ENCODE results near the gene CALML5.

Gene CALML5

DNA sequence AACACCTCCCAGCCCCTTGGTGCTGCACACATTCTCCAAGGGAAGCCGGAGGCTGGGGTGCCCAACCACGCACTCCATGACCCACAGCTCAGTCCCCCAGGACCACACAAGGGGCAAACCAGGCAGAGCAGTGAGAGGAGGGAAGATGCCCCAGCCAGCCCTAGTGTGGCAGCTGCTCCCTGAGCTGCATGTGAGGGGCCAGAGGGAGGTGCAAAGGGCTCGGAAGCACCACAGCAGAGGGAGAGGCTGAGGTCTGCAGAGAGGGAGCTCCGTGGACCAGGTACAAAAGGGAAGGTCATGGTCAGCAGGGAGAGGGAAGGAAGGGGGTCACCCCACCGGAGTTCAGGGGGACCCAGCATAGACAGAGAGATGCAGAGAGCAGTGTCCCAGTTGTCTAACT lies 1.5 kb upstream of the CALML5 start:
- no peak for ATAC-seq
- no peak for DNase-seq

DNA sequence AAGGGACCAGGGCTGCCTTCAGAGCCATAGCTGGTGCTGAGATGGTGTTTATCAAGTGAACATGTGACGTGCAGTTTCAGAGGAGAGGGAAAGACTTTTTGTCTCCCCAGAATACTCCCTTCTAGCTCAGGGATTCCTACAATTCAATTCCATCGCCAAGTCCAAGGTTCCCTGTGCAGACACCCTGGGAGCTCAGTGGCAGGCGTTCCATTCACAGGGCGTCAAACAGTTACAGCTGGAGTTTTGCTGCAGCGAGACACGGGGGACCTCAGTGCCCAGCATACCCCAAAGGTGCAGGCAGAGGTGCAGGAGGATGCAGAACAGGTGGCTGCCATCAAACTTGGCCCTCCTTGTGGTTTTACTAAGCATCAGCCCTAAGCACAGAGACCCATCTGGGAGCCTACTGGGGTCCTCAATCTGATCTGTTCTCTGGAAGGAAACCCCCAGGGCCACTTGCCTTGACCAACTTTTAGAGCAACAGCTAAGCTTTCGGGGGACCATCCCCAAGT lies 846 bp upstream of the CALML5 start:
- DNase-seq (no peak), ATAC-seq (no peak)

- ATAC-seq (no peak), DNase-seq (no peak)
Measured at GRCh38 chr10:5498791-5499492, 428 bp downstream of the CALML5 start.

GRCh38 chr10:5497948-5498730 lies 1.2 kb downstream of the CALML5 start:
- ATAC-seq, result no peak
- no peak for DNase-seq

DNA sequence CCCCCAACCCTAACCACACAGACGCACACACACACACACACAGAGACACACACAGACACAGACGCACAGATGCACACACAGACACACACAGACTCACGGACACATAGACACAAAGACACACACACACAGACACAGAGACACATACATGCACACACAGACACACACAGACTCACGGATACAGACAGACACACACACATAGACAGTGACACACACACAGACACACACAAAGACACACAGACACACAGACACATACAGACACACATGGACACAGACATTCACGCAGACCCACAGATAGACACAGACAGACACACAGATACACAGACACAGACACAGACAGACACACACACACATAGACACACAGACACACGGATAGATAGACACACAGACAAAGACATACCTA lies 2.1 kb downstream of the CALML5 start:
- DNase-seq (no peak), ATAC-seq (no peak)

- ATAC-seq, result no peak
- no peak for DNase-seq
Measured at GRCh38 chr10:5496261-5497250, 2.8 kb downstream of the CALML5 start.

- ATAC-seq (no peak), DNase-seq (no peak)
Measured at GRCh38 chr10:5494611-5495010, 4.8 kb downstream of the CALML5 start.

DNA sequence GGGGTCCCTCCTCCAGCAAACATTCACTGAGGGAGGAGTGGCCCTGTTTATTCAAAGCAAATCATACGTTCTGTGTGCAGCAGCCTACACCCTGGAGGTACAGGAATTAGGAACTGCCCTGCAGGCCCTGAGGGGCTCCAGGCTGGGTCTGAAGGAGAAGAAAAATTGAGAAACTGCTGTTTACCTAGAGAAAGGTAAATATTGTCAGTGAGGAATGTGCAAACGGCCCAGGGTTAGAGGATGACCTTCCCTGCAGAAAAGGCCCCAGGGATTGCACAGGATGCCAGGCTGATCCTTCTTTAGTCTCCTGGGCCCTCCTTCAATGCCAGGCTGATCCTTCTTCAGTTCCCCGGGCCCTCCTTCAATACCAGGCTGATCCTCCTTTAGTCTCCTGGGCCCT lies 5.7 kb downstream of the CALML5 start:
- no peak for DNase-seq
- ATAC-seq, result no peak

GRCh38 chr10:5492929-5493576 lies 6.3 kb downstream of the CALML5 start:
- DNase-seq, result no peak
- no peak for ATAC-seq

DNA sequence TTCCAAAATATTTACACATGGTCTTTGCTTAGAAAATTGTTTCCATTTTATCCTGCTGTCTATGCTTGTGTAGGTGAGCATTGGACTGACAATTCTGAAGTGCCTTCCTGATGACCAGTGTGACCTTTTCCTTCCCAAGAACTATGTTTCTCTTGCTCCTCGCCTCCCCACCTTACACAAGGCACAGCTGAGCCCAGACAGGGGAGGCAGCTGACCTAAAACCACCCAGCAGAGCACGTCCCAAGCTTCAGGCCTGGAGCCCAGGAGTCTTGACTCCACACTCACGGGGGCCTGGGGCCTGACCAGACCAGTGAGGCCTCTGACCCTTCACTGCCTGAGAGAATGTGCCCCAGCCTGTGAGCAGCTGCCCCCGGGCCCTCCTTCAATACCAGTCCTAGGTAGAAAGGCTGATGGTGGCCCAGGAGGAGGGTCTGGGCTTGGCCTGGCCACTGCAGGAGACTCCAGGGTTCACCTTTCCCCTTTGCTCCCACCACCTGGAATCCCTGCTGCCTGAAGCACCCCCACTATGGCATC lies 7.0 kb downstream of the CALML5 start:
- DNase-seq, result no peak
- no peak for ATAC-seq

- DNase-seq (no peak), ATAC-seq (no peak)
Measured at GRCh38 chr10:5491477-5491876, 7.9 kb downstream of the CALML5 start.

DNA sequence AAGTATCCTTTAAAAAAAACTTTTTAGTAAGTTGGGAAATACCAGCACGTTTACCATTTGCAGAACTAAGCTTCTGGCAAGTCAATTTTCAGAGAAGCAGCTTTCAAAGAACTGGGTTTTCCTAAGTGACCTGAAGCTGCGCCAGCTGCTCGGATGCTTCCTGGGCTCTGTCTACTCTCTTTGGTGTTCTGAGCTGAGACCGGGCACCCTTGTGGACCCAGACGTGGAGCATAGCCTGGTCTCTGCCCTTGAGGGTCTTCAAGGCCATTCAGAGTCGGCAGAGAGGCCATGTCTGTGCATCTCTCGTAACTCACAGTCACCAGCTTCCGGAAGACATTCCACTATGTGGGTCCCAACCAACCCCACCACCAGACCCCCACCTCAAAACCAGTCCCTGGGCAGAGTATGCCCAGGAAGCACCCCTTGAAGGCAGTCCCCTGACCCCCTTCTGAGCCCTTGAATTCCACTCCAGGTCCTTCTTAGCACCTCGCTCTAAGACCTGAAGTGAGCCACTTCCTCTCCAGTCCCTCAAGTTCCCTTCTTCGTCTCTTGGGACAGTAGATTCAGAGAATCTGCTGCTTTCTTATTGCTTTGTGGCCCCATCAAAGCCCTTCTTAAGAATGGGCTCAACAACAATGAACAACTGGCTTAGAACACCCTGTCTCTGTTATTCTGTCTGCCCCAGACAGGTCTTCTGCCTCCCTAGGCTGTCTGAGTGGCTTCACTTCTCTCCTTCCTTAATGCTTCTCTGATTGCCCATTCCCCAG lies 8.5 kb downstream of the CALML5 start:
- ATAC-seq, result no peak

DNA sequence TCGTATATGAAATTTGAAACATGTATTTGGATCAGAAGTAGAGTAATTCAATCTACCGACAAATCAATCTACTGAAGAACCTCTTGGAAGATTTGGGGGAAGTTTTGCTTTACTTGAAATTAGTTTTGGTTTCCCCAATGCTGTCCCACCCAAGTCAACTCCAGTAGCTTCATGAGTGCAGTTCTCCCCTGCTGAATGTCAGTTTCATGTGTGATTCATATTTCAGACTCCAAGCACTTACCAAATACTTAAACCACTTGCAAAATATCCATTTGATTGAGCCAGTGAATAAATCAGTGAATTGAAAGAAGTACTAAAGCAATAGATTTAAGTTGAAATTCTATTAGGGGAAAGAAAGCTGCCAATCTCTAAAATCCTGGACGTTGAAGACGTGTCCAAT lies 9.3 kb downstream of the CALML5 start:
- ATAC-seq, result peak; percentile 38
- no peak for DNase-seq

More for the DNA sequence above, 8.5 kb downstream of the CALML5 start:
- DNase-seq, result no peak

DNA sequence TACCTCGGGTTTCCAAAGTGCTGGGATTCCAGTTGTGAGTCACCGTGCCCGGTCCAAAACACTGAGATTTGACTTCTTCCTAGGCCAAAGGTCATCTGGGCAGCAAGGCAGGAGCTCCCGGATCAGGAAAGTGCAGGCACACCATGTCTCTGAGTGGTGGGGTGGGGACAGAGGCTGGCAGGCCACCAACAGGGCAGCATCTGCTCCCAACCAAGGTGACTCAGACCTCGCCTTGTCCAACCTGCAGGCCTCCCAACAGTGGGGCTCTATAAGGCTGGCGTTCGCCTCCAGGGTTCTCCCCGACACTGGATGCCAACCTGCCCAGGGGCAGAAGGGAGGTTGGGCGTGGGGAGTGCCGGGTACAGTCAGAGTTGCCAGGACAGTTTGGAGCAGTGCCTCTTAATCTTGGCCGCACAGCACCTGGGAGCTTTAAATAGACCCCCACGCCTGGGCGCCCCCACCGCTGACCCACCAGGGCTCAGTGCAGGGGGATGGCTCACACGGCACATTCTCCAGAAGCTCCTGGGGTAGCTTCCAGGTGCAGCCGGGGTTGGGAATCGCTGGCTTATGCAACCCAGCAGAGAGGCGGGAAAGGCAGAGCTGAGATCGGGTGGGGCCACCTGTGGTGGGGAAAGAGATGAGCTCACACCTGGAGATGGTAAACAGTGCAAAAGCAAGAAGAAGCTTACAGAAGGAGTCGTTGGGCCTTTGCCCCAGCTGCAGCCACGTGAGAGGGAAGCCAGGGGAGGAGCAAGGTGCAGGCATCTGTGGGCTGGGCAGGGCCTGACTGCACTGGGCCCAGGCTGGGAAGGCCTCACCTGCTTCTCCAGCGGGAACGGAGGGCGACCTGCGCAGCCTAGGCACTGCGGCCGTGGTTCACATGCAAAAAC lies 10.9 kb downstream of the CALML5 start:
- no peak for ATAC-seq

DNA sequence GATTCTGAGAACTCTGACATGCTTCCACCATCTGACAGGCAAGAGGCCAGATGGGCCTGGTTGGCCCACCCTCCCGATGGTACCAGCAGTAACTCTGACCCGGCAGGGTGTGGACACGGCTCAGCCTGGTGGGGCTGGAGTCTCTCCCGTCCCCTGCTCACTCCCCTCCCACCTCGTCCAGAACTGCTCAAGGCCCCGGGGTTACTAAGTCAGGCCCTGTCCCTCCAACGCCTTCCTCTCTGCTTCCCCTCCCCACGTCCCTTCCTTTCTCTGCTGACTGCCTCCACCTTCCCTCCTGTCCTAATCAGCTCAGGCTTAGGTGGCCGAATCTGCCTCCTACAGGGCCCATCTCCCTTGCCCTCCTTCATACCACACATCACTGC lies 12.5 kb downstream of the CALML5 start:
- ATAC-seq (no peak), DNase-seq (no peak)

More for the DNA sequence above, 10.9 kb downstream of the CALML5 start:
- DNase-seq, result no peak

DNA sequence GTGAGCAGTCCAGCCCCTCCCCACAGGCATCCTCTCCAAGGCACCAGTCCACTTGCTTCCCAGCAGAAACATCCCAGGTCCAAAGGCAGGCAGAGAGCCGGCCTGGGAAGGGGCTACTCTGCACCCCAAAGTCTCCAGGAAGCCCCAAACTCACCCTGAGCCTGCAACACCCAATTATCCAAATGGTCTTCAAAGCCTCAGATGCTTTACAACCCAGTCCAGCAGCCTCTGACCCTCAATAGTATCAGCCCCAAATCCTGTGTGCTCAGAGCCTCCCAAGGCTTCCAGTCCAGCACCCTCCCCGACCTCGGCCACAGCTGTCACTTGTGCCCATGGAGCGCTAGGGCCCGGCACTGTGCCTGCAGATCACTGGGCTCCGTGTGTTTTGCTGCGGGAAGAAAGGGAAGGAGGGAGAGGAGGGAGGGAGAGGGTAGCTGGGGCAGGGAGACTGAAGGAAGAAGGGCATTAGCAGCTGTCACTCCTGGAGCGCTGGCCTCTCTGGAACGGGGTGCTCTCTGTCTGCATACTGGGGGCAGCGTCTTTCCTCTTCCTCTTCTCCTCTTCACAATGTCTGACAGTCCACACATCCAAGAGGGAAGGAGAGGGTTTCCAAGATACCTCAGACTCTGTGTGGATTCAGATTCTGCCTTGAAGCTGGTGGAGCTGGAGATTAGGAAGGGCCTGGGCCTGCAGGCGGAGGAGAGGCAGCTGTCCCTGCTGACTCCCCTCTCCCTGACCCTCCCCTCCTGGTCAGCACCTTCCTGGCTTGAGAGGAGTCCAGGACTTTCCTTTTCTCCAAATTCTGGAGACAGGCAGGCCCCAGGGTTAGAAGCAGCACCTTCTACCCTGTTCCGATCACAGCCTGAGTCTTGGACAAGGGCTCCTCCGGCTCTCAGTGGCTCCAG lies 13.2 kb downstream of the CALML5 start:
- ATAC-seq, result no peak
- no peak for DNase-seq

DNA sequence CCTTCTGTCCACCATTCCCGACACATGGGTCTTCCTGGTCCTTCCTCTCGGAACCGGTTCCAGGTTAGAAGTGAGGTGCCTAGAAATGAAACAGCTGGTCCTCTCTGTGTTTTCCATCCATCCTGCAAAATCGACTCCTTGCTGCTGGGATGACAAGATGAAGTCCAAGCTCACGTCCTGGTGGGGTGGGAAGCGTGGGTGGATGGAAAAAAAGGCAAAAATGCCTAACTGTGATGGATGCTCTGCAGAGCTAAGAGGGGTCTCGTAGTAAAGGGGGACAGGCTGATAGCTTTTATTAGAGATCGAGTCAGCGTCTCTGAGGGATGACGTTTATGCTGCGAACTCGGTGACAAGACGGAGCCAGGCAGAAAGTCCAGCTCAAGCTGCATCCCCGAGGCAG lies 14.1 kb downstream of the CALML5 start:
- no peak for DNase-seq
- ATAC-seq, result no peak

- DNase-seq (no peak), ATAC-seq (no peak)
Measured at GRCh38 chr10:5484205-5484604, 15.2 kb downstream of the CALML5 start.

GRCh38 chr10:5482016-5482415 lies 17.4 kb downstream of the CALML5 start:
- DNase-seq, result no peak
- no peak for ATAC-seq

Data from stimulated activated naive CD8-positive, alpha-beta T cell treated with anti-CD3 and anti-CD28 coated beads, Interleukin-15, Interleukin-2, amounts not matched to agents 100 U/mL and 50 U/mL, for 24 hours (primary cell).